CD4-positive, alpha-beta T cell (primary cell): ENCODE measurements around the gene PER3. TPM values are rescaled to one million over a fixed set of nuclear protein-coding genes. Genes with fewer than 3 reads are reported as not detected.

Experiments used
- ATAC-seq: fragments of 200-7000 bp; cut with Tn5 transposase; one replicate; pipeline ENCODE4 v1.10.0; 2022; ENCODE audit warnings: mild to moderate bottlenecking; ENCODE audit not compliant: poor library complexity
- CTCF ChIA-PET: fragments of 350-600 bp; sonication (Branson Sonifier 250); formaldehyde crosslinking; loops from one replicate; lab custom pipeline; 2021; ENCODE audit warnings: antibody characterized with exemption, inconsistent platforms; lab: Charles Lee
- POLR2A ChIA-PET: fragments of 350-600 bp; sonication (Branson Sonifier 250); formaldehyde crosslinking; loops from one replicate; lab custom pipeline; 2021; ENCODE audit warnings: antibody characterized with exemption, inconsistent platforms; lab: Charles Lee
- DNase-seq, 14 experiments: peaks; one replicate each; pipeline ENCODE4 v3.0.0-alpha.2; 2013 to 2020; ENCODE audit warnings: mixed read lengths in 2 of 14
- H3K27ac ChIP-seq, 2 donors: one replicate each; pipeline versions ENCODE4 v1.5.1 to v1.7.0; 2013; ENCODE audit warnings: low read length in 2 of 2, low read depth in 1 of 2, mild to moderate bottlenecking in 1 of 2
- H3K27me3 ChIP-seq, 2 experiments: 1 replicate in 1 of 2; 2 replicates in 1 of 2; pipeline versions ENCODE4 v1.6.1 to v1.7.0; 2013; ENCODE audit warnings: low read length in 2 of 2, control low read depth in 1 of 2, mild to moderate bottlenecking in 1 of 2, moderate library complexity in 1 of 2; ENCODE audit not compliant: insufficient read depth in 2 of 2, control insufficient read depth in 1 of 2
- H3K36me3 ChIP-seq: one replicate; pipeline ENCODE4 v1.6.1; 2013; ENCODE audit warnings: low read length, control low read depth; ENCODE audit not compliant: insufficient read depth
- H3K4me1 ChIP-seq: one replicate; pipeline ENCODE4 v1.6.1; 2013; ENCODE audit warnings: low read length, control low read depth; ENCODE audit not compliant: insufficient read depth
- H3K4me3 ChIP-seq: one replicate; pipeline ENCODE4 v1.5.1; 2013; ENCODE audit warnings: mild to moderate bottlenecking, low read length, moderate library complexity
- H3K9me3 ChIP-seq, 2 experiments: 1 replicate in 1 of 2; 2 replicates in 1 of 2; pipeline versions ENCODE4 v1.6.1 to v1.7.0; 2013; ENCODE audit warnings: low read length in 2 of 2, mild to moderate bottlenecking in 2 of 2, control low read depth in 1 of 2, moderate library complexity in 1 of 2; ENCODE audit not compliant: control insufficient read depth in 1 of 2, insufficient read depth in 1 of 2
- H3K27ac Mint-ChIP-seq: one replicate; pipeline ENCODE4 v1.8.0; 2020; ENCODE audit warnings: mixed read lengths
- H3K27me3 Mint-ChIP-seq: one replicate; pipeline ENCODE4 v1.8.0; 2021; ENCODE audit warnings: mixed read lengths
- H3K36me3 Mint-ChIP-seq: one replicate; pipeline ENCODE4 v1.8.0; 2021; ENCODE audit warnings: low read depth, mixed read lengths
- H3K4me1 Mint-ChIP-seq: one replicate; pipeline ENCODE4 v1.8.0; 2021; ENCODE audit warnings: low read depth, mixed read lengths
- H3K4me3 Mint-ChIP-seq: one replicate; pipeline ENCODE4 v1.8.0; 2020; ENCODE audit warnings: mild to moderate bottlenecking, mixed read lengths
- H3K9me3 Mint-ChIP-seq: one replicate; pipeline ENCODE4 v1.8.0; 2020; ENCODE audit warnings: mixed read lengths
- CTCF ChIP-seq: fragments of 200-600 bp; IDR thresholded peaks from one replicate; pipeline ENCODE4 v1.8.0; 2022; ENCODE audit warnings: antibody characterized with exemption, mild to moderate bottlenecking
- intact Hi-C, 2 experiments: fragments of 100-400 bp; cut with DNase I in 1 of 2; cut with micrococcal nuclease in 1 of 2; formaldehyde crosslinking; loops; one replicate each; pipeline versions ENCODE4 v1.15.1 to v1.9.0; 2023 to 2025; cut with DNase I, micrococcal nuclease
- total RNA-seq, 174 experiments: library from RNA in 2 of 174; stranded (reverse) in 2 of 174; gene quantifications; one replicate each; pipeline ENCODE4 v1.2.3 and lab custom pipeline; 2021 to 2026

The PER3 gene
- total RNA-seq, 2 experiments from 2014 or later: 10.1 to 11.4 TPM

- H3K27ac ChIP-seq: no peak overlapping the region
- Mint-ChIP-seq H3K27me3 (no peaks in the 10 kb centered on the region), H3K9me3 (no peaks in the 10 kb centered on the region), H3K36me3 (no peaks in the 10 kb centered on the region), H3K4me3 (no peak overlapping the region), H3K4me1 (peaks cover 3% of the 10 kb centered on the region), H3K27ac (no peak overlapping the region)
- POLR2A ChIA-PET: no interaction called here
- DNase-seq (no peak), ATAC-seq (no peak)
- no peaks in the 10 kb centered on the region for H3K27me3 ChIP-seq
- H3K4me3 ChIP-seq: no peak overlapping the region
- no peak for TF ChIP-seq CTCF
- H3K4me1 ChIP-seq: peaks cover 7% of the 10 kb centered on the region
- intact Hi-C loops: no loop called here
- CTCF ChIA-PET: no interaction called here
- H3K36me3 ChIP-seq: no peaks in the 10 kb centered on the region
- no peaks in the 10 kb centered on the region for H3K9me3 ChIP-seq
Measured at GRCh38 chr1:7744882-7745281, 39.2 kb upstream of the PER3 start.

DNA sequence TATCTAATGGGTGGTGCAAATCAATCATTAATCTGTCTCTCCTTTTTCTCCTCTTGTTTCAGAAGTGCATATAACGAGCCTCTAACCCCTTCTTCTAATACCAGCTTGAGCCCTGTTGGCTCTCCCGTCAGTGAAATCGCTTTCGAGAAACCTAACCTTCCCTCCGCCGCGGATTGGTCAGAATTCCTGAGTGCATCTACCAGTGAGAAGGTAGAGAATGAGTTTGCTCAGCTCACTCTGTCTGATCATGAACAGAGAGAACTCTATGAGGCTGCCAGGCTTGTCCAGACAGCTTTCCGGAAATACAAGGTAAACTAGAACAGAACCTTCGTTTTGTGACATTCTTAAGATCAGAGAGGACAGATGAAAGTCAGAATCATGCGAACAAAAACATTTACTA is 38.3 kb upstream of the PER3 start:
- no peak for ATAC-seq
- DNase-seq: no peak
- Mint-ChIP-seq H3K27me3 (no peaks in the 10 kb centered on the region), H3K4me1 (peaks cover 8% of the 10 kb centered on the region), H3K9me3 (no peaks in the 10 kb centered on the region), H3K4me3 (no peak overlapping the region), H3K36me3 (no peaks in the 10 kb centered on the region), H3K27ac (no peak overlapping the region)
- Histone ChIP-seq H3K27me3 (no peaks in the 10 kb centered on the region), H3K4me3 (no peak overlapping the region), H3K36me3 (no peaks in the 10 kb centered on the region), H3K4me1 (peaks cover 7% of the 10 kb centered on the region), H3K27ac (no peak overlapping the region), H3K9me3 (no peaks in the 10 kb centered on the region)
- ChIA-PET CTCF (no interaction called here), POLR2A (no interaction called here)
- intact Hi-C loops: no loop called here
- no peak for TF ChIP-seq CTCF

- Mint-ChIP-seq H3K36me3 (no peaks in the 10 kb centered on the region), H3K27ac (no peak overlapping the region)
- POLR2A ChIA-PET: no interaction called here
Measured at GRCh38 chr1:7747605-7748004, 36.5 kb upstream of the PER3 start.

More at GRCh38 chr1:7747605-7748004, 36.5 kb upstream of the PER3 start:
- H3K36me3 ChIP-seq: no peaks in the 10 kb centered on the region
- TF ChIP-seq CTCF: no peak
- peaks cover 25% of the 10 kb centered on the region for H3K4me1 Mint-ChIP-seq
- peaks cover 16% of the 10 kb centered on the region for H3K4me1 ChIP-seq
- no peaks in the 10 kb centered on the region for H3K9me3 Mint-ChIP-seq
- no peak overlapping the region for H3K4me3 ChIP-seq
- CTCF ChIA-PET: interaction anchor here (2.4 kb wide), 1 partner anchor 78 kb away, joined by 8 read pairs; no protein-coding TSS in a partner anchor
- no peak overlapping the region for H3K4me3 Mint-ChIP-seq
- no peak overlapping the region for H3K27ac ChIP-seq
- no peak for ATAC-seq
- intact Hi-C loops: no loop called here
- DNase-seq: peak in 1 of 14 experiments; percentile 38
- no peaks in the 10 kb centered on the region for H3K9me3 ChIP-seq
- peaks cover under 1% of the 10 kb centered on the region for H3K27me3 Mint-ChIP-seq
- no peaks in the 10 kb centered on the region for H3K27me3 ChIP-seq
